ENCODE data around the gene UQCR11. TPM values are rescaled to one million over a fixed set of nuclear protein-coding genes. Genes with fewer than 3 reads are reported as not detected.

UQCR11 gene
- total and polyA plus RNA-seq, 2 of the 8 experiments (the other 6 are each of a cell fraction or from before 2014, with no cell fraction given), result 162 to 171 TPM

DNA sequence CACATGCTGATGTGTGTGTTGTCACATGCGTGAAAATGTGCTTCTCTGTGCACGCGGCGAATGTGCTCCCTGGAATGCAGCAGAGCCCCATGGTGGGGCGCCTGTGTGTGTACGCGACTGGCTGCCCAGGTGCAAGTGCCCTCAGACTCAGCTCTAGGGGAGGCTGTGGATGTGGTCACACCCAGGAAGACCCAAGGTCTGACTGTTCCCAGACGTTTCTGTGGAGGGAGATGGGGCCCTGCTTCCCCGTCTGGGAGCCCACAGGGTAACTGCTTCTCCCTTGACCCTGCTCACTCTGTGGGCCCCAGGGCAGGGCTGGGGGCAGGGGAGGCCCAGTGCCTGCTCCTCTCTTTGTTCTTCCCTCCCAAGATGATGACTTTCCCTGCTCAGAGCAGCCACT, 7.9 kb upstream of the UQCR11 start:
- peaks cover 15 to 32% of the 10 kb centered on the region in 2 experiments for H4K20me1 ChIP-seq (replicated peaks in 1 of 2; ENCODE audit: control insufficient read depth in 1 of 2, insufficient read depth in 2 of 2, low read length in 2 of 2)
- no peak overlapping the region for H2BK15ac ChIP-seq (ENCODE audit: low read length)
- no peaks in the 10 kb centered on the region for H3K23me2 ChIP-seq (ENCODE audit: low read depth, low read length)
- no peak overlapping the region for H3K18ac ChIP-seq (ENCODE audit: extremely low read depth, low read length)
- DNase-seq (ENCODE audit: low read depth in 1 of 2, low spot score in 2 of 2) (no peak), FAIRE-seq (no peak)
- H3K9ac ChIP-seq (replicated peaks in 1 of 4; ENCODE audit: extremely low read depth in 1 of 4, low read depth in 3 of 4, low read length in 3 of 4), result no peak overlapping the region
- H3K9me3 ChIP-seq (ENCODE audit: insufficient read depth in 2 of 2, low read depth in 1 of 2, low read length in 1 of 2), result no peaks in the 10 kb centered on the region
- peaks cover 3% of the 10 kb centered on the region for H3K79me1 ChIP-seq (ENCODE audit: low read depth, low read length)
- no peak overlapping the region; the same call in 1 of the 2 replicates for H4K8ac ChIP-seq (ENCODE audit: extremely low read depth, insufficient read depth, low read length)
- no peak overlapping the region for H2BK20ac ChIP-seq (ENCODE audit: low read length)
- TF ChIP-seq, protein P1, sequence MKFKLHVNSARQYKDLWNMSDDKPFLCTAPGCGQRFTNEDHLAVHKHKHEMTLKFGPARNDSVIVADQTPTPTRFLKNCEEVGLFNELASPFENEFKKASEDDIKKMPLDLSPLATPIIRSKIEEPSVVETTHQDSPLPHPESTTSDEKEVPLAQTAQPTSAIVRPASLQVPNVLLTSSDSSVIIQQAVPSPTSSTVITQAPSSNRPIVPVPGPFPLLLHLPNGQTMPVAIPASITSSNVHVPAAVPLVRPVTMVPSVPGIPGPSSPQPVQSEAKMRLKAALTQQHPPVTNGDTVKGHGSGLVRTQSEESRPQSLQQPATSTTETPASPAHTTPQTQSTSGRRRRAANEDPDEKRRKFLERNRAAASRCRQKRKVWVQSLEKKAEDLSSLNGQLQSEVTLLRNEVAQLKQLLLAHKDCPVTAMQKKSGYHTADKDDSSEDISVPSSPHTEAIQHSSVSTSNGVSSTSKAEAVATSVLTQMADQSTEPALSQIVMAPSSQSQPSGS (IDR thresholded peaks at IDR 0.05; ENCODE audit: low read length), result no peak
- TF ChIP-seq POLR2AphosphoS5 (IDR thresholded peaks at IDR 0.05; ENCODE audit: low read depth, low read length) (peak; percentile 62; the same call in 1 of the 2 replicates), EP300 (IDR thresholded peaks at IDR 0.05; ENCODE audit: borderline replicate concordance in 1 of 2, low read depth in 2 of 2, low read length in 2 of 2) (no peak), NRF1 (IDR thresholded peaks at IDR 0.05; ENCODE audit: low read depth, low read length) (no peak), CTBP2 (IDR thresholded peaks at IDR 0.05; ENCODE audit: borderline replicate concordance, insufficient read depth, insufficient read length, low read length) (no peak)
- TF ChIP-seq, protein P2, sequence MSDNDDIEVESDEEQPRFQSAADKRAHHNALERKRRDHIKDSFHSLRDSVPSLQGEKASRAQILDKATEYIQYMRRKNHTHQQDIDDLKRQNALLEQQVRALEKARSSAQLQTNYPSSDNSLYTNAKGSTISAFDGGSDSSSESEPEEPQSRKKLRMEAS (IDR thresholded peaks at IDR 0.05), result no peak
- TF ChIP-seq, protein P3, sequence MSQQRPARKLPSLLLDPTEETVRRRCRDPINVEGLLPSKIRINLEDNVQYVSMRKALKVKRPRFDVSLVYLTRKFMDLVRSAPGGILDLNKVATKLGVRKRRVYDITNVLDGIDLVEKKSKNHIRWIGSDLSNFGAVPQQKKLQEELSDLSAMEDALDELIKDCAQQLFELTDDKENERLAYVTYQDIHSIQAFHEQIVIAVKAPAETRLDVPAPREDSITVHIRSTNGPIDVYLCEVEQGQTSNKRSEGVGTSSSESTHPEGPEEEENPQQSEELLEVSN (IDR thresholded peaks at IDR 0.05), result no peak
- H4K5ac ChIP-seq (ENCODE audit: insufficient read length, low read depth, low read length), result no peak overlapping the region
- H3K4ac ChIP-seq (replicated peaks; ENCODE audit: insufficient read length, low read depth, low read length), result no peak overlapping the region
- H3K56ac ChIP-seq (replicated peaks; ENCODE audit: insufficient read length, low read depth, low read length), result no peak overlapping the region
- no peak overlapping the region for H3K4me2 ChIP-seq (ENCODE audit: insufficient read depth in 1 of 2, low read depth in 2 of 2, low read length in 2 of 2)
- no peaks in the 10 kb centered on the region; a peak in 1 of 7 replicates for H3K4me1 ChIP-seq (replicated peaks in 1 of 4; ENCODE audit: control insufficient read depth in 3 of 4, insufficient read depth in 4 of 4, low read length in 3 of 4)
- no peak overlapping the region for H2AFZ ChIP-seq (ENCODE audit: low read length)
- H2BK120ac ChIP-seq (replicated peaks; ENCODE audit: low read depth, low read length), result no peak overlapping the region
- H4K91ac ChIP-seq (replicated peaks; ENCODE audit: insufficient read length, low read length), result no peak overlapping the region
- CTCF ChIA-PET (ENCODE audit: partially characterized antibody), result interaction anchor here (0.8 to 2.1 kb wide), 6 partner anchors 12 to 182 kb away, joined by 3 to 7 read pairs (median 4); no protein-coding TSS in a partner anchor
- H3K36me3 ChIP-seq (ENCODE audit: control insufficient read depth in 2 of 4, insufficient read depth in 4 of 4, low read length in 3 of 4), result peaks cover 43 to 78% (median 64%) of the 10 kb centered on the region in 4 experiments
- peaks cover 0 to 2% of the 10 kb centered on the region in 2 experiments; a peak in 1 of 4 replicates for H3K79me2 ChIP-seq (ENCODE audit: control insufficient read depth in 1 of 2, insufficient read depth in 2 of 2, low read length in 2 of 2)
- H2BK5ac ChIP-seq (ENCODE audit: low read depth, low read length), result no peak overlapping the region
- POLR2A ChIA-PET (ENCODE audit: partially characterized antibody), result interaction anchor here (0.6 to 2.7 kb wide), 5 partner anchors 12 to 175 kb away, joined by 3 to 9 read pairs (median 4); no protein-coding TSS in a partner anchor
- no peak overlapping the region for H3K23ac ChIP-seq (ENCODE audit: insufficient read length)
- H2AK5ac ChIP-seq (ENCODE audit: low read depth, low read length), result no peak overlapping the region
- H3K4me3 ChIP-seq (ENCODE audit: extremely low read depth in 1 of 4, insufficient read depth in 2 of 4, low read depth in 3 of 4, low read length in 4 of 4), result no peak overlapping the region
- no peak overlapping the region for H3K27ac ChIP-seq (ENCODE audit: low read depth, low read length)
- no peak overlapping the region for H2BK12ac ChIP-seq (ENCODE audit: low read depth, low read length)
- H3K27me3 ChIP-seq (replicated peaks in 1 of 4; ENCODE audit: control insufficient read depth in 3 of 4, extremely low read depth in 1 of 4, insufficient read depth in 3 of 4, low read length in 3 of 4), result no peaks in the 10 kb centered on the region
- WGBS, 2 experiments (ENCODE audit: extremely low coverage in 1 of 2, insufficient coverage in 1 of 2, insufficient read length in 1 of 2, insufficient replicate concordance in 2 of 2, low coverage in 1 of 2, low lambda C conversion rate in 2 of 2, missing lambda C conversion rate in 1 of 2), result 96% methylated on average over 9 of the region's 9 CpGs; no CpG with 5 or more reads in 1 of the 2 experiments
- H3K14ac ChIP-seq (ENCODE audit: insufficient read length), result no peak overlapping the region
